Thyroid gland (tissue), 4 donors: ENCODE data around the gene SPATS2L. TPM values are rescaled to one million over a fixed set of nuclear protein-coding genes. Genes with fewer than 3 reads are reported as not detected.

Source experiments
- DNase-seq, 2 donors: peaks; one replicate each; pipeline ENCODE4 v3.0.0-alpha.2; 2019
- H3K27ac ChIP-seq, 3 donors: fragments of 200-600 bp; sonication (generic); 1 replicate in 2 of 3; 2 replicates in 1 of 3; pipeline ENCODE4 v1.5.1; 2016 to 2019; ENCODE audit warnings: mild to moderate bottlenecking in 1 of 3, moderate library complexity in 1 of 3
- H3K27me3 ChIP-seq: fragments of 200-600 bp; sonication (generic); one replicate; pipeline ENCODE4 v1.5.1; 2019
- H3K36me3 ChIP-seq, 2 donors: fragments of 200-600 bp; sonication (generic); one replicate each; pipeline ENCODE4 v1.5.1; 2016 to 2019
- H3K4me1 ChIP-seq, 2 donors: fragments of 200-600 bp; sonication (generic); one replicate each; pipeline ENCODE4 v1.5.1; 2017 to 2019
- H3K4me3 ChIP-seq, 3 donors: fragments of 200-600 bp; sonication (generic); replicated peaks in 1 of 3; 1 replicate in 2 of 3; 2 replicates in 1 of 3; pipeline ENCODE4 v1.5.1; 2016; ENCODE audit warnings: mild to moderate bottlenecking in 1 of 3
- H3K9me3 ChIP-seq: fragments of 200-600 bp; sonication (generic); one replicate; pipeline ENCODE4 v1.5.1; 2017
- POLR2A ChIP-seq, 2 donors: fragments of 450-650 bp; IDR thresholded peaks; one replicate each; pipeline ENCODE4 v1.6.1; 2017; ENCODE audit warnings: antibody characterized with exemption in 2 of 2, mild to moderate bottlenecking in 2 of 2, moderate library complexity in 1 of 2
- WGBS, 2 donors: methylation state at CpG; one replicate each; pipeline ENCODE4 v1.1.5; 2017; 5-methylcytosine and 5-hydroxymethylcytosine counted together
- intact Hi-C: fragments of 100-400 bp; cut with DNase I; formaldehyde crosslinking; loops from one replicate; pipeline ENCODE4 v1.15.1; 2023
- total RNA-seq, 4 donors: library from RNA; depleted of rRNA; stranded (reverse); fragments of >200 nt; gene quantifications; one replicate each; pipeline ENCODE4 v1.2.3, GENCODE V29; 2016
- TF ChIP-seq, protein P1 (sequence below), 6 experiments: fragments of 200-600 bp in 3 of 6; fragments of 450-650 bp in 3 of 6; sonication (generic) in 3 of 6; IDR thresholded peaks; one replicate each; pipeline ENCODE4 v1.5.1; 2016 to 2019; ENCODE audit warnings: antibody characterized with exemption in 6 of 6, mild to moderate bottlenecking in 2 of 6, inconsistent platforms in 1 of 6, moderate library complexity in 1 of 6

The SPATS2L gene
- total RNA-seq, 4 donors from 2014 or later, result 41.7 to 101 (median 73.3) TPM

DNA sequence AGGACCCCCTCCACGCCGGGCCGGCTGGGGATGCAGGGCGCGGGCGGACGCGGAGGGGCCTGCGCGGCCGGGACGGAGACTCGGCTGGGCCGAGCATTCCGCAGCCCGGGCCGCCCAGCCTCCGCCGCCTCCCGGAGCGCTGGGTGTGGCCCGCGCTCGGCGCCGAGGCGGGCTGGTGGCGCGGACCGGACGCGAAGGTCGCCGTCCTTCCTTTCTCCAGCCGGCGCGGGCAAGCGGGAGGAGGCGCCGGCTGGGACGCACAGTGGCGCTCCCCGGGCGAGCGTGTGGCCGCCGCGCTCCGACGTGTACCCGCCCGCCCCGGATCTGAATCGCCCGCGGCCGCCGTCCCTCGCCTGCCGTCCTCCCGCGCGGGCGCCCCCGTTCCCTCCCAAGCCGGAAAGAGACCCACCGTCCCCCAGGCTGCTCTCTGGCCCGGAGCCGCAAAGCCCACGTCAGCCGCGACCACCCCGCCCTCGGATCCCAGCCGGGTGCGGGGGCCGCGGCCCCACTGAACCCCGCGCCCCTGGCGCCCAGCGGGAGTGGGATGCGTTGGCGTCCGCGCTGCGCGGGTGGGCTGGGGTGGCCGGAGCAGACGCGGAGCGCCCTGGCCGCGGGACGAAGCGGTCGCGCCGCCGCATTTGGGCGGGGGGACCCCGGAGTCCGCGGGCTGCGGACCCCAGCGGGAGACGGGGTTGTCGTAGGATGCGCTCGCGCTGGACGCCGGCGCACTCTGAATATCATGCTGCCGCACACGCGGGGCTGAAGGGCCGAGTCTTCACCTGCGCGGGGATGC lies 634 bp downstream of the SPATS2L start:
- no peaks in the 10 kb centered on the region for H3K9me3 ChIP-seq
- H3K36me3 ChIP-seq, result no peaks in the 10 kb centered on the region
- peak overlapping the region; percentile 85 to 91 (median 91) for H3K27ac ChIP-seq
- WGBS, 2 donors, result 0 to 1% methylated on average over 7 to 14 of the region's 120 CpGs
- H3K4me1 ChIP-seq, result peaks cover 20 to 28% of the 10 kb centered on the region in 2 donors
- DNase-seq, result peak; percentile 47 to 57
- TF ChIP-seq, protein P1, sequence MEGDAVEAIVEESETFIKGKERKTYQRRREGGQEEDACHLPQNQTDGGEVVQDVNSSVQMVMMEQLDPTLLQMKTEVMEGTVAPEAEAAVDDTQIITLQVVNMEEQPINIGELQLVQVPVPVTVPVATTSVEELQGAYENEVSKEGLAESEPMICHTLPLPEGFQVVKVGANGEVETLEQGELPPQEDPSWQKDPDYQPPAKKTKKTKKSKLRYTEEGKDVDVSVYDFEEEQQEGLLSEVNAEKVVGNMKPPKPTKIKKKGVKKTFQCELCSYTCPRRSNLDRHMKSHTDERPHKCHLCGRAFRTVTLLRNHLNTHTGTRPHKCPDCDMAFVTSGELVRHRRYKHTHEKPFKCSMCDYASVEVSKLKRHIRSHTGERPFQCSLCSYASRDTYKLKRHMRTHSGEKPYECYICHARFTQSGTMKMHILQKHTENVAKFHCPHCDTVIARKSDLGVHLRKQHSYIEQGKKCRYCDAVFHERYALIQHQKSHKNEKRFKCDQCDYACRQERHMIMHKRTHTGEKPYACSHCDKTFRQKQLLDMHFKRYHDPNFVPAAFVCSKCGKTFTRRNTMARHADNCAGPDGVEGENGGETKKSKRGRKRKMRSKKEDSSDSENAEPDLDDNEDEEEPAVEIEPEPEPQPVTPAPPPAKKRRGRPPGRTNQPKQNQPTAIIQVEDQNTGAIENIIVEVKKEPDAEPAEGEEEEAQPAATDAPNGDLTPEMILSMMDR (IDR thresholded peaks at IDR 0.05), result no peak
- H3K27me3 ChIP-seq, result no peaks in the 10 kb centered on the region
- intact Hi-C loops, result no loop called here
- H3K4me3 ChIP-seq, result peak overlapping the region; percentile 89 to 92 (median 91)

DNA sequence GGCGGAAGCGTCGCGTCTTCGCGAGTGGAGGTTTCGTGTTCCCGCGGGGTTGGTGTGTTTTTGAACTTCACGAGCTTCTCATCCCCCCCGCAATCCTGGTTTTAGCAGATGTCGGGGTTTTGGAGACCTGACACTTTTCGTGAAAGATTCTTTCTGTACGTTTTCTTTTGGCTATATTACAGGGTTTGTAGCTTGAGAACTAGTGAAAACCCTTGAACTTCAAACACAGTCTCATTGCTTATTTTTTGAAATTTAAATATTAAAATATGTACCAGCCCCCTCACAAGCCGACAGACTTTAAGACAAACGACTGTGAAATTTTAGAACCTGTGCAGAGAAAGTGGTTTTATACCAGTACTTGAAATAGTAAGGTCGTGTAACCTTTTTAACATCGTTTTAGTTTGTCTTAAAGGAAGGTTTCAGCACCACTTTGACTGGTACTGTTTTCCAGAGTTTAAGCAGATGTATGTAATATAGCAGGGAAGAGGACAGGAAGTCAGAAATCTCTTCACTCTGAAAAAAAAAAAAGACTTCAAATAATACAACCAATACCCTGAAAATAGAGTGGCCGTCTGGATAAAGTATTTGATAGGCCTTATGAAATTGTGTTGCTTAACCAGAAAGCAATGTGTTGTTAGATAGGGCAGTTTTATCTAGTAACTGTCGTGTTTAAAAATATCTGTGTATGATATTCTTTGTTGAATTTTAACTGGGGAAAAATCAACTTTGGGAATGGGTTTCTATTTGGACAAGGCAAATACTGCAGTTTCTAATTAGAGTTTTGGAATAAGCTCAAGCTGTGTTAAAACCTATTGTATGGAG lies 1.4 kb downstream of the SPATS2L start:
- Histone ChIP-seq H3K27ac (peak overlapping the region; percentile 85 to 91 (median 91)), H3K27me3 (no peaks in the 10 kb centered on the region), H3K4me1 (peaks cover 21 to 28% of the 10 kb centered on the region in 2 donors), H3K36me3 (no peaks in the 10 kb centered on the region), H3K4me3 (peak overlapping the region; percentile 89 to 92 (median 91)), H3K9me3 (no peaks in the 10 kb centered on the region)
- no peak for TF ChIP-seq POLR2A (IDR thresholded peaks at IDR 0.05)
- TF ChIP-seq, protein P1 (IDR thresholded peaks at IDR 0.05), result no peak
- WGBS, 2 donors, result 6 to 10% methylated on average over 20 of the region's 20 CpGs
- intact Hi-C loops, result no loop called here
- DNase-seq, result no peak

DNA sequence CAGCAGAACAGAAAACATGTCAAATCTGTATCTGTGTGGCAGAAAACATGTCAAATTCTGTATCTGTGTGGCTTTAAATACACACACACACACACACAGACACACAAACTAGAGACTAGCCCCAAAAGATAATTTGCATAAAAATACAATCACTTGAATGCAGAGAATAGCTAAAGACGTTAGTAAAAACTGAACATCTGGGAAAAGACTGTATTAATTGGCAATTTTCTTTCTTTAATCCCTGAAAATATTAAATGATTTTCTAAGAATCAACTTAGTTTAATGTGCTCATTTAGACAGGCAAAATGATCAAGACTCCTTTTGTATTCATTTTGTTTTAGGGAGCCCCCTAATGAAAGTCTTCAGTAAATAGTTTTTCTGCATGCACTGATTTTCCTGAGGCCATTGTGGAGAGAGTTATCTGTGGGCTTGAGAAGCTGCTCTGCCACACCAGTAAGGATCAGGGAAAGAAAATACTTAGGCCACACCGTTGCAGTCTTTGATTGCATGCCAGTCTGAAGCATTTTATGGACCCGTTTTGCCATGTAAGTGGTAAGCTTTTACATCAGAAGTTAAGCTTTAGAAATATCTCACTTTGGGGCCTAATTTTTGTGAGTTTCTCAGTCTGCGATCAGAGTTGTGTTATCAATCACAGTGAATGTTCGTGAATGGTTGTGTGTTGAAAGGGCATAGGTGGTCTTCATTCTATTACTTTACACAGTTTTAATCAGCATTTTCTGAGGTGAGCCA lies 2.2 kb downstream of the SPATS2L start:
- H3K4me1 ChIP-seq, result peaks cover 21 to 28% of the 10 kb centered on the region in 2 donors
- intact Hi-C loops, result no loop called here
- no peak for DNase-seq
- no peak overlapping the region for H3K4me3 ChIP-seq
- WGBS, 2 donors, result 45 to 57% methylated on average over 5 of the region's 5 CpGs
- H3K27me3 ChIP-seq, result no peaks in the 10 kb centered on the region
- H3K27ac ChIP-seq, result peak overlapping the region; percentile 85 to 91 (median 91)
- no peak for TF ChIP-seq POLR2A (IDR thresholded peaks at IDR 0.05)
- TF ChIP-seq, protein P1 (IDR thresholded peaks at IDR 0.05), result peak in 1 of 6 experiments; percentile 13
- H3K36me3 ChIP-seq, result no peaks in the 10 kb centered on the region
- no peaks in the 10 kb centered on the region for H3K9me3 ChIP-seq

DNA sequence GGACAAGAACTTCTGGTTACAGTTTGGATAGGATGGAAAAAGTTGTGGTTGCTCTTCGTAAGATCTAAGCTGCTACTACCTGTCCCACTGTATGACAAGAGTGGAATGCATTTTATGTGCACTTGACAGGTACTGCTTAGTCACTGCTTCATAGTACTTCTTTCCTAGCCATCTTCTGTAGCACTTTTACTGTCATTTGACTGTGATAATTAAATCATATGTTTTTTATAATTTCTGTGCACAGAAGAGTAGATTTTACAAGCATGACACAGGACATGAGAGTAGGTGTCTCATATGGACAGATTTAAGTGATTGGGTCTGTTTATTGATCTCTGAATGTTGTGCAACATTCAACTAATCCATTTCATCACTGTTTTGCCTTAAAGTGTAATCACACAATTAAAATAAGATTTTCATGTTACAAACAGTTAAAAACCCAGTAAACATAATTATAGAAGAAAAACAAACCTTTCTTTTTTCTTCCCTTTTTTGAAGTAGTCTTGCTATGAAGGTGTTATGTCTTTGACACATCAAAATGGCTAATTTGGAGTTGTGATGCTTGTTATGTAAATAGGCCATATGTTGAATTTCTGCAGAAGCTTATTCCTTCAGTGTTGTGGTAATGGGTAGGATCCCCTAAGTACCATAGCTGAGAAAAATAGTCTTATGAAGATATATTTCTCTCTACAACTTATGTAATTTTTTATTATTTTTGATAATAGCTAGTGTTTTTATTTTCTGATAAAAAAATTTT lies 3.0 kb downstream of the SPATS2L start:
- TF ChIP-seq POLR2A (IDR thresholded peaks at IDR 0.05), result no peak
- TF ChIP-seq, protein P1 (IDR thresholded peaks at IDR 0.05), result no peak
- no peak overlapping the region for H3K4me3 ChIP-seq
- 92 to 97% methylated on average over 1 of the region's 1 CpG for WGBS, 2 donors
- H3K4me1 ChIP-seq, result peaks cover 21 to 28% of the 10 kb centered on the region in 2 donors
- H3K27ac ChIP-seq, result peak overlapping the region in 2 of 3 donors; percentile 91
- no peaks in the 10 kb centered on the region for H3K36me3 ChIP-seq
- H3K9me3 ChIP-seq, result no peaks in the 10 kb centered on the region
- DNase-seq, result no peak
- intact Hi-C loops, result loop anchor here (10.0 kb wide), 2 partner anchors 165 to 325 kb away; no protein-coding TSS in a partner anchor
- no peaks in the 10 kb centered on the region for H3K27me3 ChIP-seq
